NCI-H1417 treated with DMSO at 0.1 percent for 48 hours (cell line): Measurements from ENCODE around the gene HTR2B.
"Not testable (repeated sequence)": the region's sequence is repeated elsewhere in the genome, so short reads cannot be mapped to it uniquely, and the experiment has no call there.

Experiments used
- DNase-seq: peaks from one replicate; lab custom pipeline; 2025; lab: John Stamatoyannopoulos, UW

Gene HTR2B

DNA sequence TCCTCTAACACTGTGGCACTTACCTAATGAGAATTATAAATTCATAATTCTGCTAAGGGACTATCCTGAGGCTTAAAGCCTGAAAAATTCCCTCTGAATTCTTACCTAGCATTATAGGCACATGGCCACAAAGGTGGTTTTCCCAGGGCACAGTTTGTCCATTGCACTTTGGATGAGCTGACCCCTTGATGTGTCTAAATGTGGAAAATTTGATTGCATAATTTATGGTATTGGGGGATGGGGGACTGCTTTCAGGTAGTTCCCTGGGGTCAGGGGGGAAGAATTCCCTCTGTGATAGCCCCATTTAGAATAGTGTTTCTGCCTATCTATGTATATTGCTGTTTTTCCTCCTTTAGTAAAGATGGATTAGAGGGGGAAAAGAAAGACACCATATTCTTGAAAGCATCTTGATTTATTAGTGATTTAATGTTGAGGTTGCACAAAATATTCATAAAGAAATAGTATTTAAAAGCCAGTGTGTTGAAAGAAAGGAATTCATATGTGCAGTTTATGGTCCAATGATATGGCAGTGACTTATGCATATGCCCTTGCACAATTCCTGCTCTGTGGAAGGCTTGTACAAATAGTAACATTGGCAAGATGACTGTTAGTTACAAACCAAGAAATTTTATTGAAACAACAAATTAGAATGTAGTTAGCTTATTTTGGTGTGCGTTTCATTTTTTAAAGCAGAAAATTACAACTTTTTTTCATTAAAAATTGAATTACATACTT lies 8.7 kb upstream of the HTR2B start:
- DNase-seq: no peak

DNA sequence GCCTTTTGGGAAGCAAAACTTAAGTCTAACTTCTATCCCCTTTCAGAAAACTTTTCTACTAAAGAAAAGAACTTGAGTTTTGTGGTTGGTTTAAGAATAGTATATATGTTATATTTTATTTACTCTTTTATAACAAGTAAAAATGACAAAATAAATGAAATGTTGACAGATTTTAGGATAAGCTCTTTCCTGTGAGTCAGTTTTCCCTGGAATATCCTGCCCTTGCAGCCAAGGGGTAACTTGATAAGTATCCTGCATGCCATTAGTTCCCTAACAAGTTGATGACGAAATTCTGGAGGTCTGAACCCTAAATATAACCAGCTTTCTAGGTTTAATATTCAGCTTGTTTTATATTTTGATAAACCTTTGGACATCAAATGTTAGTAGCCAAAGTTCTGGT lies 7.3 kb upstream of the HTR2B start:
- no peak for DNase-seq

DNA sequence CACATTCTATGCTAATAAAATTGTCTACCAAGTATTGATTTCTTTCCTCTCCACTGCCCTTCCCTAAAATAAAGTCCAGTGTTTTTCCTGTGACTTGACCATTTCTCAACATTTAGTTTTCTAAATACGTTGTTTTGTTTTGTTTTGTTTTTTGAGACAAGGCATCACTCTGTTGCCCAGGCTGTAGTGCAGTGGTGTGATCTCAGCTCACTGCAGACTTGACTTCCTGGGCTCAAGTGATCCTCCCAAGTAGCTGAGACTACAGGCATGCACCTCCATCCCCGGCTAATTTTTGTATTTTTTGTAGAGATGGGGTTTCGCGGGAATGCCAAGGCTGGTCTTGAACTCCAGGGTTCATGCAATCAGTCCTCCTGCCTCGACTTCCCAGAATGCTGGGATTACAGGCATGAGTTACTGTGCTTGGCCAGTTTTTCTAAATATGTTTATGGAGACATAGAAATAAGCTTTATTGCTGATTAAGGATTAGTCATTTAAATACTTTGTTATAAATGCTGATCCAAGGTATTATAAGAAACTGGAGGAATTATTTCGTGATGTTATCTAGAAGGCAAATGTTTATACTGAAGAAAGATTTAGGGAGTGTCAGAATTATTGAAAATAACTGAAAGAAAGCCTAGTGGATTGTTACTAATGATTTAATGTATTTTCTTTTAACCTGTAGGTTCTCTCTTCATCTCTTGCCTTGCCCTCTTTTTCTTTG lies 5.7 kb upstream of the HTR2B start:
- no peak for DNase-seq

DNA sequence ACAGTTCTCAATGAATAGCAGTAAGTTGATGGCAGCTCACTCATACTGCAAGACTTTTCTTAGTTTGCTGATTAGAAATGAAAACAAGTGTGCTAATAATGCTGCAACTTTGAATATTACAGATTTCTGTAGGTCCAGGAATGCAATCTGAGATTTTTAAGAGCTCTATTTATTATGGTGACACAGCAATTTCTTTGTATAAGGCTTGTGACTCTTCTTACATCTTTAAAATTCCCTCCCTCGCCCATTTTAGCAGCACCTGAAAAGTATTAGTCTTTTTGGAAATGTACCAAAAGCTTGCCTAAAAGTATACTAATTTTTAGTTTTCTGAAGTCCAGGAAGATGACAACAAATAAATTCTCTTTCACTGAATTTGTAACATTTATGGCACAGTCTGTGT lies 4.4 kb upstream of the HTR2B start:
- DNase-seq: no peak

DNA sequence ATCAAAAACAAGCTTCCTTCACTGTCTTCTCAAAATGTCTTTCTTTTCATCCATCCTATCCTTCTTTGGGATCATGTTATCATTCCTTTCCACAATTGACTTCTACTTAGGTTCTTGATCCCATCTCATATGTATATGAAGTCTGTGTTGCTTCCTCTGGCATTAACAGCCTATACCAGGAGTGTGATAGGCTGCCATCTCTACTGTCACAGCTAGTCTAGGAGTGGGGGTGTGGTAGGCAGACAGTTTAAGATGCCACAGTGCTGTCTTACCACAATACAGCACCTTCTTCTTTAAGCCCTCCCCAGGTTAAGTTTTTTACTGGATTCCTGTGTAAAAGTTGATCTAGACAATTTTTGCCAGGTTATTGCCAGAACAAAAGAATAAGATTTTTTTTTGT lies 3.7 kb upstream of the HTR2B start:
- DNase-seq: no peak

DNA sequence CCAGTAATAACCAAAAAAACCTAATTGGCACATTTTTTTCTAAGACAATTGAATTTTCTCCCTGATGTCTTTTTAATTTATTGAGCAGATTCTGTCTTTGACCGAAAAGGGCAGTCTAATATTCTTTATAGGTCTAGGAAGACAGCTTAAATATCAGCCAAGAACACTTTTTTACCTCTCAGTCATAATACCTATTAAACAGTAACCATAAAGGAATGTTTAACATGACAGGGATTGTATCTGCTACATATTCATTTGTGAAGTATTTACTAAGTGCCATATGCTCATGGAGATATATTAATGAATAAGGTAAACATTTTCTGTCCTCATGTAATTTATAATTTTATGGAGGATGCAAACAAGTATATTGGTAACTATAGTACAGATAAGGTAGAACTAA lies 3.1 kb upstream of the HTR2B start:
- DNase-seq: no peak

DNA sequence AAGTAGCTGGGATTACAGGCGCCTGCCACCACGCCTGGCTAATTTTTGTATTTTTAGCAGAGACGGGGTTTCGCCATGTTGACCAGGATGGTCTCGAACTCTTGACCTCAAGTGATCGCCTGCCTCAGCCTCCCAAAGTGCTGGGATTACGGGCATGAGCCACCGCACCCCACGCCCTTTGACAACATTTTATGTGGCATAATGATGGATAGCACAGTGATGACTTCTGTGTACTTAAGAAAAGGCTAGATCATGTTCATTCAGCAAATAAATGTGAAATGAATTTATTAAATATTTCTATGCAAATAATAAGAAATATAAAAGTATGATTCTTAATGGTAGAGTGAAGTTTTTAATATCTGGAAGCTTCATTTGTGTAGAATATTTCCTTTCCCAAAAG lies 2.6 kb upstream of the HTR2B start:
- no peak for DNase-seq

DNA sequence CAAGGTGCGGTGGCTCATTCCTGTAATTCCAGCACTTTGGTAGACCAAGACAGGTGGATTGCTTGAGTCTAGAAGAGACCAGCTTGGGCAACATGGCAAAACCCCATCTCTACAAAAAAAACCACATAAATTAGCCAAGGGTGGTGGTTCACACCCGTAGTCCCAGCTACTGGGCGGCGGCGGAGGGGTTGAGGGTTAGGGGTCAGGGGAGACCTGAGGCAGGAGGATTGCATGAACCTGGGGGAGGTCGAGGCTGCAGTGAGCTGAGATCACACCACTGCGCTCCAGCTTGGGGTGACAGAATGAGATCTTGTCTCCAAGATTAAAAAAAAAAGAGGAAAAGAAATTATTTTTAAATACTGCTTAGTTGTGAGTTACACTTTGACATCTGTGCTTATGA lies 1.3 kb upstream of the HTR2B start:
- no peak for DNase-seq

DNA sequence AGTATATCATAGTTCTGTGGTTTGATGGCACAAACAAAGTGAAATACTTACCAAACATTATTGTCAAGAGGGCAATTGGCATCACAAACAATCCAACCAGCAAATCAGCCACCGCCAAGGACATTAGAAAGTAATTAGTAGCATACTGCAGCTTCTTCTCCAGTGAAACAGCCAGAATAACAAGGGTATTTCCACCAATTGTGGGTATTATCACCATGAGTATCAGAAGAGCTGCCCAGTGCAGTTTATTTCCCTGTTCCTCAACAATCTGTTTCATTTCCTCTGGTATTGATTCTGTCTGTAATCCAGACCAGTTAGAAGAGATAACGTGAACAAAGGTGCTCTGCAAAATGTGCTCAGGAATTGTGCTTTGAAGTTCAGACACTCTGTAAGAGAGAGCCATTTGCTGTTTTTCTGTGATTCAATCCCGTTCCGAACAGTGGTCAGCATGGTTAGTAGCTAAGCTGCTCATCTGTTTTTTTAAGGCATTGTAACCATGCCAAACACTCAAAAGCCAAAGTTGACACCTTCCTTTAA lies 1.4 kb downstream of the HTR2B start:
- DNase-seq: no peak

DNA sequence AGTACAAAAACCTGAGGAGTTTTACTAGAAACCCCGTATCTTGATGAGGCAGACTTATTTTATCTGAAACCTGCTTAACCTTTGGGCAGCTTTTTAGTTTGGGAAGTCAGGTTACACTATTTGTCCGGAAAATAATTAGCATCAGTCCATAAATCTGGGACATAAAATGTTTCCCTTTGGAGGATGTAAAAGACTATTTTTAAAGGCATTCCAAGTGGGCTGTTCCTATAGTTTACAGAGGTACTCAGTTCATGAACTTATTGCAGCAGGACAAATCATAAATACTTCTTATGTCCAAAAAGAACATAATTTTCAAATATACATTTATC lies 6.3 kb downstream of the HTR2B start:
- no peak for DNase-seq

DNA sequence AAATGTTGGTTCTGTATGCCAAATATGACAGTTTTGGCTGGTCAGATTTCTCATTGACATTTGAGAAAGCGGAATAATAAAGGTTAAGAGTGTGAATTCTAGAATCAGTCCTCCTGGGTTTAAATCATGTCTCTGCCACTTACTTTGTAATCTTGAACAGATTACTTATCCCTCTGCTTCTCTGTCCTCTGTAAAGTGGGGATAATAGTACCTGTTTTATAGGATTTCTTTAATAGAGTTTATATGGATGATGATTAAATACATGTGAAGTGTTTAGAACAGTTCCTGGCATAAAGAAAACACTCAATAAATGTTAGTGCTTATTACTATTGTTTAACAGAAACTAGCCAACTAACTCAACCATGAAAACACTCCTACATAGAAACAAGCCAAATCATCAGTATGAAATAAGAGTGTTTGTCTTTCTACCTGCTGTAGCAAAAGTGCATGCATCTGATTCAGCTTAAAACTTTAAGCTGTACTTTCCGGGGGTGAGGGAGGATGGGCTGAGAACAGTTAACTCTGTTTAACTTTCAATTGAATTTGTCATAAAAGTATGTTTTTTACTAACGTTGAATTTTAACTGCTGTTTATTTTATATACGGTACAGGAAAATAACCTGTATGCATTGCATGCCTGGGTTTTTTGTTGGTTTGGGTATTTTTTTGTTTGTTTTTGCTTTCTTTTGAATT lies 6.8 kb downstream of the HTR2B start:
- no peak for DNase-seq

DNA sequence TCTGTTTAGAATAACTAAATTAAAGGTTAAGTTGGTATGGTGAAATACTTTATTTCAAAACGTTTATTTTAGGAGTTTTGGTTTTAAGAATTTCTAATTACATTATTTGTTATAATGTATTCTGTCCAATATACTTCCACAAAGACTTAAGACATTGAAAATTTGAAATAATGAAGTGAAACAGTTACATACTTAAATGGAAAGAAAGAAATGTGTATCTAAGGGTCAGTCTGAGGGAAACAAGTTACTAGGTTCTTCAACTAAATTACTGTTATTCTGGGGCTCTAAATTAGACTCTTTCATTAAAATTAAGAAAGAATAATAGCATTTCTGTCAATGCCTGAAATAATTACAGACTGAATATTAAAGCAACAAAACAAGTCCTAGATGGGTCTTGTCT lies 7.7 kb downstream of the HTR2B start:
- no peak for DNase-seq

DNA sequence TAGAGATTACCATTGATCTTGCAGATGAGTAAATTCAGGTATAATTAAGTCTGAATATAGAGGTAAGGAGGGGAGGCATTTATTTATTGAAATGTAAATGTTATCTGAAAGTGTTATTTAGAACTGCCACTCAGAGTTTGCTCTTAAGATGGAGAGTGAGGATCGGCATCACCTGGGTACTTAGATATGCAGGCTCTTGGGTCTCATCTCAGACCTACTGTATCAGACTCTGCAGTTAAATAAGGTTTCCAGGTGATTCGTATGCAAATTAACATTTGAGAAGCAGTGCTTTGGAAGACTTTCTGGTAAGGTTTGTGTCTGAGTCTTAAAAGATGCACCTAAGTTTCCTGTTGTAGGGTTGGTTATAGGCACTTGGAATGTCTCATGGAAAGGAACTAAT lies 9.2 kb downstream of the HTR2B start:
- no peak for DNase-seq

DNA sequence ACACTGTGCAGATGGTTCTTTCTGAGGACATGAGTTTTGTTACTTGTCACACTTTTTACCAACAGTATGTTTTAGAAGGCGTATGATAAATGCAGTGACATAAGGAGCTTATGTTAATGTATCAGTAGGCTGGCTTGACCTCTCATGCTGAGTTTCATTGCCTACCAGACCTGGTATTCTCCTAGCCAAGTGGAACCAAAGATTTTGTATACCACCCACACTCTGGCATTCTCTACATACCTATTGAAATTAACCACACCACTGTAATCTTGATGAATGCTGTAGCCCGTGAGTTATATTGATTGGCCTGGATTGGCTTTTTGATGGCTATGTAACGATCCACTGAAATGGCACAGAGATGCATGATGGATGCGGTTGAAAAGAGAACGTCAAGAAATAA lies 11.4 kb downstream of the HTR2B start:
- no peak for DNase-seq

DNA sequence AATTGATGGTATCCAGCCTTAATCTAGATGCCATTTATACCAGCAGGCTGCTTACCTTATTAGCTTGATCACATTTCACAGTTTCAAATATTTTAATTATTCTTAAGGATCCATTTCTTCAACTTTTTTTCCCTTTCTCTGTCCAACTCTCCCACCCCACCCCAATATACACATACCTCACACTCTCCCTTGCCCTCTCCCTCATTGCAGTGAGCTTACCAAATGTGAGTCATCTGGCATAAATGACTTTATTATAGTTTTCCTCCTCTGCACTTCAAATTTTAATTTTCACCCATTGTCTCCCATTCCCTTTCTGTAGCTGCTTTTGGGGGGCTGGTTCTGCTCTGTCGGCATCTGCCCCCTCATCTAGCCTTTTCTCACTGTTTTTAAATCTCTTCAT lies 12.9 kb downstream of the HTR2B start:
- DNase-seq: no peak

DNA sequence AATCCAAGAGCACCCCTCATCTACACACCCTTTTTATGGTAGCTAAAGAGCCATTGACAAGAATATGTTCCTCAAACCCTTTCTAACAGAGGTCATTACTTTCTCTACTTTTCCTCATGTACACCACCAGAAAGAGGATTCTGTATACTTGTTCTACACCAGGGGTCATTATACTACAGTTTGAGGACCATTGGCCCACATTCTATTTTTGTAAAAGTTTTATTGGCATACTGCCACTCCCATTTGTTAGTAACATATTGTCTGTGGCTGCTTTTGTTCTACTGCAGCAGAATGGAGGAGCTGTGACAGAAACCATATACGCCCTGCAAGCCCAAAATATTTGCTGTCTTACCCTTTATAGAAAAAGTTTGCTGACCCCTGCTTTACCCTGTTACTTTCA lies 14.3 kb downstream of the HTR2B start:
- no peak for DNase-seq

DNA sequence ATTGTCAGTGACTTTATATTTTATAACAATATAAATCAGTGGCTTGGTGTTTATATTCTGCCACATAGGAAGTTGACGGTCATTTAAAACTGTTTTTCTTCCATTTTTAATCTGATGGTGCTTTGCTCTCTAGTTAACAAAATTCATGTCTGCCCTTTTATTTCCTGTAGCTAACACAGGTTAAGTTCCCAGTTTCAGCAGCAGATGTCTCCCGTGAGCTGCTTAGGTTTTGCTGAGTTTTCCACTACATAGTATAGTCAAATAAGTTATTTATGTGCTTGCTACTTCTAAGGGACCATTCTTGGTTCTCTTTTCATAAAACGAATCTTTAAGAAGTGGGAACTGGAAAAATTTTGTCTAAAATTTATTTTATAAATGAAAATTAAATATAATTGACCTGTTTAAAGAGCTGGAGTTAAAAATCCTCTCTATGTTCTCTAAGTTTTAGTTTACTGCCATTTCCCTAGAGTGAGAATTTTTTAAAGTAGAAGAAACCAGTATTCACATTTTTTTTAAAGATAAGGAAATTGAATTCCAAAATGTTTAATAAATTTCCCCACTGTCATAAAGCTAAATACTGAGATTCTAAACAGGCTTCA lies 20.6 kb downstream of the HTR2B start:
- DNase-seq: no peak

DNA sequence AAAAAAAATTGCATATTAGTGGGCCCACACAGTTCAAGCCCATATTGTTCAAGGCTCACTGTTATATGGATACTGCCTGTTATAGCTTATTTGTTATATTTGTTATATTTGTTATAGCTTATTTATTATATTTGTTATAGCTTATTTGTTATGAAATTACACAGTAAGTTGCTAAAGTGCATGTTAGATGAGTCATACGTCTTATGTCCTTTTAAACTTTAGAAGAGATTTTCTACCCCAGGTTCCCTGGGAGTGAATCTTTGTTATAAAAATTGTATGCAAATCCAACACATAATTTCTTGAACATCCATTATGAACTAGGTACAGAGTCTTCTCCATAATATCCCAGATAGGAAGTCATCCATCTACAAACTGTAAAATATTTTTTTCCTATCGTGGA lies 22.1 kb downstream of the HTR2B start:
- DNase-seq: no peak

DNA sequence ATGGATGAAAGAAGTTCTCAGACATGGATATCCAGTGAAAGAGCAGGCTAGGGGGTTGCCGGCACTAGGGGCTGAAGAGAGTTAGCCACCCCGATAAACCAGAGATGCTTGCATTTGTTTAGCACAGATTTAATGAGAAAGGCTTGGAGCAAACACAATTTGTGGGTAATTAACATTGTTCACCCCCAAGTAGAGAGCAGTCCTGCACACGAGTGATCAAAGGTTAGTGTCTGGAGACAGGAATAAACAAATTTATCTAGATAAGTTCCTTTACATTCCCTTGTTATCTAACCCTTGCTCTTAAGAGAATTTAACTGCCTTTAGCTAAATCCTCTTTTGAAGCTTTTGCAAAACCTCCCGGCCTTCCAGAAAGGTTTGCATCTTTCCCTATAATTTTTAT lies 23.9 kb downstream of the HTR2B start:
- DNase-seq: no peak

DNA sequence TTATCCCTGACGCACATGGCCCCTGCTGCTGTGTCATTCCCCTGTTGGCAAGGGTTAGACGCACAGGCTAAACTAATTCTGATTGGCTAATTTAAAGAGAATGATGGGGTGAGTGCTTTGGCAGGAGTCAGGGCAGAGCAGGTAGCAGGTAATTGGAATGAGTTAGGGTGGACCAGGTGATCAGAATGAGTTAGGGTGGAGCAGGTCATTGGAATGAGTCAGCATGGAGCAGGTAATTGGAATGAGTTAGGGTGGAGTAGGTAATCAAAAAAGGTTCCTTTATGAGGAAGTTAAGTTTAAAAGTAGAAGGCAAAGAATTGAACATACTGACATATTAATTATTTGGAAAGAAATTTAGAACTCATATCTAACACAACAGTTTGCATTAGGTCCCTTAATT lies 24.5 kb downstream of the HTR2B start:
- not testable (repeated sequence) for DNase-seq

DNA sequence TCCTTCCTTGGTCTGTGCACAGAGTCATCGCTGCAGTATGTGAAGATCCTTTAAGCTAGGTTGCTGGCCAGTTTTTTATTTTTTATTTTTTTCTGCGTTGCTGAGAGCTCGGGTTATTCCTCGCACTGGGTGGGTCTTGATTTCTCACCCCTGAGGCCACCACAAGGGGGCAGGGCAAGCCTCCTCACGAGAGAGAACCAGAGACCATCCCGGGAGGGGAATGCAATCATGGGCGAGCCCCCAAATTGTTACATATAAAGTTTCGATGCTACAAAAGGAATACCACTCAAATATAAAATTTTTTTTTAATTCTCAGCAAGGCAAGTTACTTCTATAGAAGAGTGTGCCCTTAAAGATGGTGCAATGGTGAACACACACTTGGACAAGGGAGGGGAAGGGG lies 24.9 kb downstream of the HTR2B start:
- no peak for DNase-seq

DNA sequence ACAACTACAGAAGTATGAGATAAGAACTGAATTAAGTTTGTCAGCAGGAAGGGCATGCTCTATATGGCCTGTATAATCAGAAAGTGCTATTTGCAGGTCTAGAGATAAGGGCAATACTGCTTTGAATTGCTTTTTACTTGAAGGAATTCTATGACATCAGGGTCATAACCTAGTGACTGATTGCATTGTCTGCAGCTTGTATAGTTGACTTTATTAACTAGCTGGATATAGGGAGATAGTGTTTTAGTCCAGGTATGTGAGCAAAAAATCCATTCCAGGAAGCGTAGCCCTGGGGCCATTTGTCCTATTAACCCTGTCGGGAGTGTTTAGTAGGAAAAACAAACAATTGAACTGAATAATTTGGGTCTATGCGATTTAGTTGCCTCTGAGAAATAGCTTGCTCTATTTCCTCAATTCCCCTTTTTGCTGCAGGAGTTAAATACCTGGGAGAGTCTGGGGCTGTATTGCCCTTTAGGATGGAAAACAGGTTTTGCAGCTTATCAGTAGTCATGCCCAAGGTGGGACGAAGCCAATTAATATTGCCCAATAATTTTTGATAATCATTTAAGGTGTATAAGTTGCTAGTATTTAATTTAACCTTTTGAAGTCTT lies 30.0 kb downstream of the HTR2B start:
- DNase-seq: no peak
